ENCODE data around the gene TEAD1.

The TEAD1 gene

DNA sequence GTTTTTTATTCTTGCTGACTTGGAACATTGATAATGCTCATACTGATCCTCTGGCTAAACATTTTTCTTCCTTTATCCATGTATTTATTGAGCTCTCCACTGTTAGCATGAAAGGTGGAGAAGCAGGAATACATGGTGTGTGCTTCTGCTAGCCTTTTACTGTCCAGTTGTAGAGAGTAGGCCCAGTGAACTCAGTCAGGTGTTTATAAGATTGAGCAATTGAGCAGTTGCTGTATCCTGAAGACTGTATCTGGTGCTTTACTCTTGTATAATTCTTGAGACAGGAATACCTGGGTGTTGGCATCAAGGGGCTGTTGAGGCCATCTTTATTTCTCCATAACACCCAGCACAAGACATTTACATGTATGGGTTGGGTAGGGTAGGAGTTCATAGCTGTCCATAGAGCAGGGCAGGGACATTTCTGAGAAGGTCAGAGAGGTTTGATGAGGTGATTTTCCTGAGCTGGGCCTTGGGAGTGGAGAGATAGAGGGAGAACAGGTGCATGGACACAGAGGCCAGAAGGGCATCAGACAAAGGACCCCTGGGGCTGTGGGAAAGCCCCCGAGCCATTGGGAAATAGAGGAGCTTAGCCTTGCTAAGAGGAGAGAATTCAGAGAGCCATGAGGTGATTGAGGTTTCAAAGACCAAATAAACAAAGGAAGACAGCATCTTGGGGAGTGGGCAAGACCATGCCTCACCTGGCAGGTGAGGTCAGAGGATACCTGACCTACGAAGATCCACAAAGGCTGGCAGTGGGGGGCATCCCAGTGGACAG lies 155.5 kb downstream of the TEAD1 start:
- DNase-seq (ENCODE audit: low read depth in 2 of 2, low spot score in 1 of 2): no peak

- no peak for DNase-seq (ENCODE audit: low read depth in 2 of 2, low spot score in 1 of 2)
These were observed 157.4 kb downstream of the TEAD1 start for GRCh38 chr11:12831471-12832202.

DNA sequence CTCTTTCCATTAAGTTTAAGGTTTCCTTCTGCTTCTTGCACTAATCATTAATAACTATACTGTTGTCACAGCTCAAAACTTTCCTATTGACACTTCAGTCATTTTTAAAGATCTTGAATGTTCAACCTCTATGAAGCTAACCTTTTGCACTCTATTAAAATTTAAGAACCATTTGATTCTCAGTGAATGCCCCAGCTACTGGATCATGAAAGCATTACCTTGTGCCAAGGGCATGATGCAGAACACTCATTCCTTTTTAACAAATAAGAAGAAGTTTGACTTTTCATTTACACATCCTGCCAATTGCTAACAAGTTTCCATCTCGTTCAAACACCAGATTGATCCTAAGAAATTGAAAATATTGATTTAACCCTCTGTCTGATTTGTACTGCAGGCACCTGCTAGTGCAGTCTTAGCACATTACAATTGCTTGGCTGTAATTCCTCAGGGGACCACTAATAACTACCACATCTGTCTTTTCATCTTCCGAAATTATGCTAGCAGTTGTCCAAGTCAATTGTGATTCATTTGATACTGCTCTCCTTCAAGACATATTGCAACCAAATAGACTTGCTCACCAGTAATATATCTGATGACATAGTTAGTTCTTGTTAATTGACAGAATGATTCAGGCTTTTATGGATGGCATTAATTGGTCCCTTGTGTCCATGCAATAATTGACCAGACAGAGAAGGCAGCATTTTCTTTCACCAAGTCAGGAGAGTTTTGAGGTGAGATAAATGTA lies 158.4 kb downstream of the TEAD1 start:
- DNase-seq (ENCODE audit: low read depth in 2 of 2, low spot score in 1 of 2): no peak

GRCh38 chr11:12834166-12834565 lies 159.9 kb downstream of the TEAD1 start:
- DNase-seq (ENCODE audit: low read depth in 2 of 2, low spot score in 1 of 2): no peak

DNA sequence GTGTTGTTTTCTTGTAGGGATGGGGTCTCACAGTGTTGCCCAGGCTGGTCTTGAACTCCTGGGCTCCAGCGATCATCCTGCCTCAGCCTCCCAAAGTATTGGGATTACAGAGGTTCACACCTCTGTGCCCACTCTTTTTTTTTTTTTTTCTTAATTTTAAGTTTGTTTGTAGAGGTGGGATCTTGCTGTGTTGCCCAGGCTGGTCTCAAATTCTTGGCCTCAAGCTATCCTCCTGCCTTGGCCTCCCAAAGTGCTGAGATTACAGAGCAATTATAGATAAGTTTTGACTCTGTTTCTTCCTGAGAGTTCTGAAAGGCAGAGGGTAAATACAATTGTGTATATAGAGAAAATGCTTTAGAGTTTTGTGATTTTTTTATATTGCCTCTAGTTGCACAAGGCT lies 160.4 kb downstream of the TEAD1 start:
- DNase-seq (ENCODE audit: low read depth in 2 of 2, low spot score in 1 of 2): no peak

- no peak for DNase-seq (ENCODE audit: low read depth in 2 of 2, low spot score in 1 of 2)
These were observed 161.1 kb downstream of the TEAD1 start for GRCh38 chr11:12835286-12835685.

DNA sequence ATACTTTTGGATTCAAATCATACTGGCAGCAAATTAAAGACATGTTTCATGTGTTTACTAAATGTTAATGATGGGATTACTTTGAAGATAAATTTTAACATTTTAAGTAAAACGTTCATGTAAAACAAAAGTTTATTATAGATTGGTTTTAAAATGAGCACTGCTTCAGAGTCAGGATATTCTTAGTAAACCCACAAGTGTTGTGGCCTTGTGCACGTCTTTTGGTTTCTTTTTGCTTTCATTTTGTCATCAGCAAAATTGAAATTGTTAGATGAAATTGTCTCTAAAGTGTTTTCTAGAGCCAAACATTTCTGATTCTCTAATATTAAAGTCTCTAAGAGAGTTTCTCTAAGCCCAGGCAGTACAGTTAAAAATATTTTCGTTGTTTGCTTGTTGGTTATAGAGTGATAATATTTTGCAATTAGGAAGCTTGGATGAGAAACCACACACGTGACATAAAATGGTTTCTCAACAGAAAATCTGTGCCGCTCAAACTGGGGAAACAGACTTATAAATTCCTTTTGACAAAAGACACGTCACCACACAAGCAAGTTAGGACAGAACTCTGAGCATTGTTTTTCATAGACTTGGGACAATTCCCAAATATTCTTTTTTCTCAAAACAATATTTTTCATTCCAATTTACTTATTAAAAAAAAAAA lies 164.4 kb downstream of the TEAD1 start:
- no peak for DNase-seq (ENCODE audit: low read depth in 2 of 2, low spot score in 1 of 2)

- no peak for DNase-seq (ENCODE audit: low read depth in 2 of 2, low spot score in 1 of 2)
These were observed 166.8 kb downstream of the TEAD1 start for GRCh38 chr11:12840871-12841660.

DNA sequence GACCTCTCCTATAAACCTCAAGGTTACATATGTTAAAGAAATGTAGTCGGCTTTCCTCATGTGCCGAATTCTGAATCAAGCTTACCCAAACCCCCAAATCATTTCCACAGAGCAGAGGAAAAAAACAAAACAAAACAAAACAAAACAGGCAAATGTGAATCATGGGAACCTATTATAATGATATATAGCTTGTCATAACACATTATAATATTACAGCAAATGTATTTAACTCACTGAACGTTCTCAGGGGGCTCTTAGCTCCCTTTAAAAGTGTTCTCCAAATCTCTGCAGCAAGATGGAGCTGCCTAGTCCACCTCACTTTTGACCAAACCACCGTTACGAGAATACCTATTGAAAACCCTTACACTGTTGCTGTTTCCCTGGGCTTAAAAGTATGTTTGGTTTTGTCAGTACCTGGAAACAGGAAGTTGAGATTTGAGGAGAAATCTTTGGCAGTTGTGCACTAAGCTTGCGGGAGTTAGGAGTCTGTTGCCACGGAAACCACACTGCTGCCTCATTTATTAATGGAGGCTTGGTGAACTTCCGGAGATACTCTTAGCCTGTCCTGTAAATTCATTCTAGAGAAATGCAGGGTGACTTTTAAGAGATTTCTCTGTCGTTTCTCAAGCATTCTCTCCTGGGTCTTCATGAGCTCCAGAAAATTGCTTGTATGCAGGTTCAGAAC lies 167.9 kb downstream of the TEAD1 start:
- DNase-seq (ENCODE audit: low read depth in 2 of 2, low spot score in 1 of 2): no peak

DNA sequence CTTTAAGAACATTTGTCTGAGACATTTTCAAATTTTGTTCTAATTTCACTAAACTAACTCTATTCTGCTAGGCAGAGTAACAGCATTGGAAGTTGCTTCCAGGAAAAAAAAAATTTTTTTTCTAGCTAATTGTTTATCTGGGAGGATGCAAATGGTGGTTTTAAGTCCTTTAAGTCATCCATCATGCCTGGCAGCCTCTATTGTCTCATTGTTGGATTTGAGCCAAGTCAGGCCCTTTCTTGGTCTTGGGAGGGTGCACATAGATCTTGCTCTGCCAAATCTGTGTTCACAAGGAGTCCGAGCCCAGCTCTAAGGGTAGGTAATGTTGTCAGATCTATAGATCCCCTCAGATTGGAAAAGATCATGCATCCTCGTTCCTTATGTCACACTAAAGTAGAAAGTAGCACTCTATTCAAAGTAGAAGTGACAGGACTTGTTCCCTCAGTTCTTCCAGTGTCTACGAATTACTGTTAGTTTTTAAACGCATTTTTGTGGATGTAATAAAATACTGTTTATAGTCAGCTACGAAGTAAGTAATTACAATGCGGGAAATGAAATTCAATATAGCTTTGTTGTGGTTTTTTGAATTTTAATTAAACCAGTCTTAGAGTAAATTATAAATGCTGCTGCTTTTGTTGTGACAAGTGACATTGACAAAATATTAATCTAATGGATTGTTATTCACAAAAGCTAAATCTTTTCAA lies 168.9 kb downstream of the TEAD1 start:
- no peak for DNase-seq (ENCODE audit: low read depth in 2 of 2, low spot score in 1 of 2)

DNA sequence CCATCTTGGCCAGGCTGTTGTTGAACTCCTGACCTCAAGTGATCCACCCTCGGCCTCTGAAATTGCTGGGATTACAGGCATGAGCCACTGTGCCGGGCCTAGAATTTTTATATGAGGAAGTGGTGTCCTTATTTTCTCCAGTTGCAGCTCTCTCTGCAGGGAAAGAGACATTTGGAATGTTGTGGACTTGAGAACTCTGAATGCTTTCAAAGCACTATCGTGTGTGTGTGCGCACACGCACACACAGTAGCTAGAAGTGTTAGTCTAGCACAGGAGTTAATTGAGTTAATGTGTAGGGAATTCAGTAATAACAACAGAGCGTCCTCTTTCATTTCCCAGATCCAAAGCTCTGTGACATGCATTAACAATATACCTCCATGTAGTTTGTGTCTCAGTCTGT lies 170.9 kb downstream of the TEAD1 start:
- no peak for DNase-seq (ENCODE audit: low read depth in 2 of 2, low spot score in 1 of 2)

DNA sequence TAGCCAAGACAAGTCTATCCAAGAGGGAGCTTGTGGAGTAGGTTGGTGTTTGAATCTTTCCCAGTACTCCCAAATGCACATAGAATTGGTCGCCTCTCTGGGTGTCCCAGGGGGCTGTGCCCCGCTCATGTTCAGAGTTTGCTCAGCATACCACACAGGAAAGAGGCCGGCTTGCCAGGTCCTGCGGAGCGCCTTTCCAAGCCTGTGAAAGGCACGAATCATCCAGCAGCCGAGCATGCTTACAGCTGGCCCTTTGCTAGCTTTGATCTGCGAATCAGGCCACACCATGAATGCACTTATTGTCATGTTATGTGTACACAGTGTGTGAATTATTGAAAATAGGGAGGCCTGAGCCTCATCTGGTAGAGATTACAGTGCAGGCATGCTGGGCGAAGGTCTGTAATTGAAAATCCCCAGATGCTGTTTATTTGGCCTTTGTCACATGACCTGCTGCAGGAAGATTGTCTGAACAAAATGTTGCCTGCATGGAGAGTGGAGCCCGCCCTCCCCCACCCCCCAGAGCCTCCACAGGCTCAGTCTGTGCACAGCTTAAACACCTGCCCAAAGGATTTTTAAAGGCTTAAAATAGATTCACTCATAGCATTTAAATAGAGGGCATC lies 171.6 kb downstream of the TEAD1 start:
- no peak for DNase-seq (ENCODE audit: low read depth in 2 of 2, low spot score in 1 of 2)

- no peak for DNase-seq (ENCODE audit: low read depth in 2 of 2, low spot score in 1 of 2)
These were observed 172.8 kb downstream of the TEAD1 start for GRCh38 chr11:12846786-12847615.

DNA sequence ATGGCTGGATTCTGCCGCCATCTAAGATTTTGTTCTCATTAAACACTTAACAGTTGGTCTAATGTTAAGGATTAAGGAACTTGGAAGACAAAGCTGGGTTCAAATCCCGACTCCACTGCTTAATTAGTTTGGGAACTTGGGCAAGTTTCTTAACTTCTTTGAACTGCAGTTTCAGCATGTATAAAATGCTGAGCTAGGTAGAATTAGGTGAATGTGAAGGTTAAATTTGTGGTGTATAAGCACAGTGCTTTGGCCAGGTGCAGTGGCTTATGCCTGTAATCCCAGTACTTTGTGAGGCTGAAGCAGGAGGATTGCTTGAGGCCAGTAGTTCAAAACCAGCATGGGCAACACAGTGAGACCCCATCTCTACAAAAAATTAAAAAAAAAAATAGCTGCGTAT lies 174.2 kb downstream of the TEAD1 start:
- DNase-seq (ENCODE audit: low read depth in 2 of 2, low spot score in 1 of 2): no peak

- DNase-seq (ENCODE audit: low read depth in 2 of 2, low spot score in 1 of 2): no peak
These were observed 179.1 kb downstream of the TEAD1 start for GRCh38 chr11:12853325-12853651.

- DNase-seq (ENCODE audit: low read depth in 2 of 2, low spot score in 1 of 2): no peak
These were observed 179.6 kb downstream of the TEAD1 start for GRCh38 chr11:12853652-12854296.

DNA sequence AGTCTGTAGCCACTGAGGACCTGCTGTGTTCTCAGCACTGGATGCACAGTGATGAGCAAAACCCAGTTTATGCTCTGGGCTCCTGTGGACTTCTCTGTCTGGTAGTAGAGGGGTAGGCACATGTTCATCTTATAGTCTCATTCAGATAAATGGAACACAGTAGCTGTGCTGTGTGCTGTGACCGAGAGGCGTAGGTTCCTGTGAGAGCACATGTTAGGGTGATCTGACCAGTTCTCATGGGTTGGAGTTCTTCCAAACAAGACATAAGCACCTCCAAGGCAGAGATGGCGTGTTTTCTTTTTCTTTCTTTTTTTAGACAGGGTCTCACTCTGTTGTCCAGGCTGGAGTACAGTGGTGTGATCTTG lies 180.1 kb downstream of the TEAD1 start:
- no peak for DNase-seq (ENCODE audit: low read depth in 2 of 2, low spot score in 1 of 2)

DNA sequence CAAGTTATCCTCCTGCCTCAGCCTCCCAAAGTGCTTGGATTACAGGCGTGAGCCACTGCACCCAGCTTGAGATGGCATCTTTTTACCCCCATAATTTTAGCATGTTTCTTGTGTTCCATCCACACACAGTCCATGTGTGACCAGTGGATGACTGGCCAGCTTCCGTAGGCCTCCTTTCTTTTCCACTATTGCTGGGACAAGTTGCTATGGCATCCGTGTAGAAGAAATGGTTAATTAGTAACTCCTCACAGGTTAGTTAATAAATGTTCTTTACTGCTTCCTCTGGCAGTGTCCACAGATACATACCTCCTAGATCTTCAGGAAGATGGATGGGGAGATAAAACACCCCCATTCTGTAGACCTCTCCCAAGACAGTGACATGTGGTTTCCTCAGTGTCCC lies 180.6 kb downstream of the TEAD1 start:
- DNase-seq (ENCODE audit: low read depth in 2 of 2, low spot score in 1 of 2): no peak
